ENCODE data around the gene ARHGAP15.

Gene ARHGAP15

DNA sequence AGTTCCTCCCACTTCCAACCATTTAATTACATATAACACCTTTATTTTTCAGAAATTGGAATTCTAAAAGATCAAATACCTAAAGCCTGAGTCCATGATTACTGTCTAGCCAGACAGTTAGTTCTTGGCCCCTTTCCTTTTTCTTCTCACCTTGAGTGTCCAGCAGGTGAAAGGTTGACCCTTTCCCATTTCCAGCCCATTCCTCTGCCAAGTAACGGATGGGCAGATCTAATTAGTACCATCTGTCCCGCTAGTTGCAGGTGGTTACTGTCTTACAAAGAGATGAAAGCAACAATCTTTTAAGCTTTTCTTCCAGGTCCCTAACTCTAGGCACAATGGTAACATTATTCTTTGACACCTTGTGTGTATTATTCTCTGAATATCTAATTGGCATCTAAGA, 506.7 kb downstream of the ARHGAP15 start:
- TF ChIP-seq, protein P1, sequence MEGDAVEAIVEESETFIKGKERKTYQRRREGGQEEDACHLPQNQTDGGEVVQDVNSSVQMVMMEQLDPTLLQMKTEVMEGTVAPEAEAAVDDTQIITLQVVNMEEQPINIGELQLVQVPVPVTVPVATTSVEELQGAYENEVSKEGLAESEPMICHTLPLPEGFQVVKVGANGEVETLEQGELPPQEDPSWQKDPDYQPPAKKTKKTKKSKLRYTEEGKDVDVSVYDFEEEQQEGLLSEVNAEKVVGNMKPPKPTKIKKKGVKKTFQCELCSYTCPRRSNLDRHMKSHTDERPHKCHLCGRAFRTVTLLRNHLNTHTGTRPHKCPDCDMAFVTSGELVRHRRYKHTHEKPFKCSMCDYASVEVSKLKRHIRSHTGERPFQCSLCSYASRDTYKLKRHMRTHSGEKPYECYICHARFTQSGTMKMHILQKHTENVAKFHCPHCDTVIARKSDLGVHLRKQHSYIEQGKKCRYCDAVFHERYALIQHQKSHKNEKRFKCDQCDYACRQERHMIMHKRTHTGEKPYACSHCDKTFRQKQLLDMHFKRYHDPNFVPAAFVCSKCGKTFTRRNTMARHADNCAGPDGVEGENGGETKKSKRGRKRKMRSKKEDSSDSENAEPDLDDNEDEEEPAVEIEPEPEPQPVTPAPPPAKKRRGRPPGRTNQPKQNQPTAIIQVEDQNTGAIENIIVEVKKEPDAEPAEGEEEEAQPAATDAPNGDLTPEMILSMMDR (IDR thresholded peaks at IDR 0.05; ENCODE audit: borderline replicate concordance, insufficient read depth, low read depth, low read length), result no peak
- H3K4me3 ChIP-seq (ENCODE audit: low read depth, low read length), result no peak overlapping the region

DNA sequence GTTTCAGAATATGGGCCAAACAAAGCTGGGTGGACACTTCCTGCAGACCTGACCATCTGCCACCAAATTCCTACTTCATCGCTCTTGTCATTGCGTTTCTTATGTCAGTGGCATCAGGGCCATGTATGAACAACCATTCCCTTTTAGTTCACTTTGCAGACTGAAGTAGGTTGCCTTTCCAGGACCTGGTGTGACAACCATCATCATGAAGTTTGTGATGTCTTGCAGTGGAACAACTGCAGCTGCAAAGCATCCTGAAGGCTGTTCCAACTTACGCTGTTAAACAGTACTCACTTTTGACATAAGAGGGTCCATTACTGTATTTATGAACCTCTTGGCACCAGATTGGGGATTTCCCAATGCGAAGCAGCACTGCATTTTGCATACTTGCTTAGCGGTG, 511.6 kb downstream of the ARHGAP15 start:
- TF ChIP-seq, protein P1 (IDR thresholded peaks at IDR 0.05; ENCODE audit: borderline replicate concordance, insufficient read depth, low read depth, low read length), result no peak
- H3K4me3 ChIP-seq (ENCODE audit: low read depth, low read length), result no peak overlapping the region

DNA sequence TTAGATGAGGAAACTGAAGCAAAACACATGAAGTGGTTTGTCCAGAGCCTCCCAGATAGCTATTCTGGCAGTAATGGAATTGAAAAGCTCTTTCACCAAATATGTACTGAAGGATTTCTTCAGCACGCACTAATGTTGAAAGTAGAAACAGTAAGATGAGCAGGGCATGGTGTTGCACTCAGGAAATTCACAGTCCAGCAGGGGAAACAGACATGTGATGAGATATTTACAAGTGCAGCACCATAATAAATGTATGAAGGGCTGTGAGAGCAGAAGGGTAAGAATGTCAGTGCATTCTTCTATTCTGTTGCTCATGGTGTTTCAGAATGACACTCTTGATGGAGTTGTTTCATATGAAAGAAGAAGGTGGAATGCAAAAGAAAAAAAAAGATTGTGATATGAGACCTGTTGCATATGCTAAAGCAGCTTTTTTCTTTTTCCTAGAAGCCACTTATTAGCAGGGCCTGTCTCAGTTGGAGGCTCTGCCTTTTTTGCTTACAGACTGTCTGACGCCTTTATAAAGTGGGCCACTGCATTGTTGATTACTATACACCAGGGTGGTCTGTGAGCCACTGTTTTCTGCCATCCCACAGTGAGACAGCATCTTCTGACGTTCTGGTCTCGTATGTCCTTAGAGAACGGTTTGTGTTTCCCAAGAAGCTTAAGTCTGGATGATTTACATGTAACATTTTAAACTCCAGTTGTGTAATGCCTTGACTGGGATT, 516.9 kb downstream of the ARHGAP15 start:
- TF ChIP-seq, protein P1 (IDR thresholded peaks at IDR 0.05; ENCODE audit: borderline replicate concordance, insufficient read depth, low read depth, low read length), result no peak
- no peak overlapping the region for H3K4me3 ChIP-seq (ENCODE audit: low read depth, low read length)

DNA sequence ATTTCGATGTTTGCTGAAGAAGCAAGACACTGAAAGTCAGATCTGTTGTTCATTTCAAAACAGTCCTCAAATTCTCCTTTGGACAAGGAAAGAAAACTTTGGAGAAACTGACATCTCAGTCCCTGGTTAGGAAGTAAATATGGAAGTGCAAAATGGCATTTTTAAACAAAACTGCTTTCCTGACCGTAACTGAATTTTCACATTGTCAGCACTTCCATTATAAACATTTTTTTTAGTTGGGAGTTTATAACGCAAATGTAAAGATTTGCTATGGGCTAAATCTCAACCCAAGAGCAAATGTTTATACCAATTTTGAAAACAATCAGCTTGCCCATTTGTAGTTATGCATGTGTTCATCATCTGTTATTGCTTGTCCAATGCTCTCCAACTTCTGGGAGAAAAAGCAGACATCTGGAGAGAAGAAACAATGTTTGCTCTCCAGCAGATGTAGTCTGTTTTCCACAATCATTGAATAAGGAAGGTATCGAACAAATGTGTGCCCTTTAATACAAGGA, 520.1 kb downstream of the ARHGAP15 start:
- TF ChIP-seq, protein P1 (IDR thresholded peaks at IDR 0.05; ENCODE audit: borderline replicate concordance, insufficient read depth, low read depth, low read length), result no peak
- H3K4me3 ChIP-seq (ENCODE audit: low read depth, low read length), result no peak overlapping the region

DNA sequence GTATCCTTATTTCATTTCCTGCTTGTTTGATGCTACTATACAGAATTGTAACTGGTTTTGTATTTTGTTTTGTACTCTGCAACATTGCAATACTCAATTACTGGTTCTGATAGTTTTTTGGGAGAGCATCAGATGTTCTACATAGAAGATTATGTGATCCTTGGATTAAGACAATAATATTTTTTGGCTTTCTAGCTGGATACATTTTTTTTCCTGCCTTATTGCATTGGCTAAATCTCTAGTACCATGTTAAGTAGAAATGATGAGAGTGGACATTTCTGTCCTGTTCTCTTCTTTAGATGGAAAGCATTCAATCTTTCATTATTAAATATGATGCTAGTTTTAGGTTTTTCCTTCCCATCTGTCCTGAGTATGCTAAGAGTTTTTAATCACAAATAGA, 523.5 kb downstream of the ARHGAP15 start:
- no peak overlapping the region for H3K4me3 ChIP-seq (ENCODE audit: low read depth, low read length)
- TF ChIP-seq, protein P1 (IDR thresholded peaks at IDR 0.05; ENCODE audit: borderline replicate concordance, insufficient read depth, low read depth, low read length), result no peak

DNA sequence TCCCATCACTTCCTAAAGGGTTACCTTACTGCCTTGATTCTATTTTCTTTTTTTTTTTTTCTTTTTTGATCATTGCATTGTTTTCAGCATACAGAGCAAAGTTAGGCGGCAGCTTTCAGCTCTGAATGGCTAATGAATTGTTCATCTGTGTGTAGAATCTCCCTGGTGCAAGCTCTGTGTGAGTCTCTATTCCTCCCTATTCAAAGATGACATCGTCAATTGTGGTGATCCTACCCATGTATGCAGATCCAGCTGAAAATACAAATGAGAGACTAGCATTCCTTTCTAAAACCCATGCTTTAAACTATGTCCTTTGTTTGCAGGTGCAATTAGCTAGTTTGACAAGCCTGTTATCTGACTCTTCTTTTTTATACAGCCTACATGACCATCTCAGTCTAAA, 539.0 kb downstream of the ARHGAP15 start:
- TF ChIP-seq, protein P1 (IDR thresholded peaks at IDR 0.05; ENCODE audit: borderline replicate concordance, insufficient read depth, low read depth, low read length), result no peak
- H3K4me3 ChIP-seq (ENCODE audit: low read depth, low read length), result no peak overlapping the region

DNA sequence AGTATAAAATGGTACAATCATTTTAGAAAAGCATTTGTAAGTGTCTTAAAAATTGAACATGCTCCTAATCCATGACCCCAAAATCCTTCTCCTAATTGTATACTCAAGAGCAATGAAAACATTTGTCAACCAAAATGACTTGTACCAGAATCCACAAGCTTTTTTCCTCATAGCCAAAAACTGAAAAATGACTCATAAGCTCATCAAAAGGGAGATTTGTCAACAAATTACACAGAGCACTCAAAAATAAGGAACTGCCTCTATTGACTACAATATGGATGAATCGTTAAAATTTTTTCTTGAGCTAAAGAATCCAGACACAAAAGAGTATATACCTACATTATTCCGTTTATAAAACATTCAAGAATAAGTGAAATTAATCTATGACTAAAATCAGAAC, 544.8 kb downstream of the ARHGAP15 start:
- no peak overlapping the region for H3K4me3 ChIP-seq (ENCODE audit: low read depth, low read length)
- TF ChIP-seq, protein P1 (IDR thresholded peaks at IDR 0.05; ENCODE audit: borderline replicate concordance, insufficient read depth, low read depth, low read length), result no peak

Measured in GM12875 (cell line).